HepG2 (cell line): ENCODE results near the gene FSD1. TPM values are rescaled to one million over a fixed set of nuclear protein-coding genes. Genes with fewer than 3 reads are reported as not detected.

ENCODE experiments used
- ATAC-seq: fragments of 200-7000 bp; cut with Tn5 transposase; 3 replicates; pipeline ENCODE4 v1.9.1; 2020; ENCODE audit warnings: mild to moderate bottlenecking, moderate library complexity
- BruUV-seq: library from RNA; stranded (reverse); fragments of 400-500 nt; replicated peaks from 2 replicates; lab custom pipeline; 2021; lab: Mats Ljungman, UMichigan
- CTCF ChIA-PET: fragments of 300-600 bp; formaldehyde crosslinking; extraction: SDS; loops from one replicate; lab custom pipeline; 2021; ENCODE audit warnings: low total read pairs, inconsistent platforms, low intra/inter-chr PET ratio; lab: Yijun Ruan, JAX
- POLR2A ChIA-PET: fragments of 350-600 bp; sonication (Branson Sonifier 250); formaldehyde crosslinking; loops from one replicate; lab custom pipeline; 2020; ENCODE audit warnings: antibody characterized with exemption, inconsistent platforms; lab: Yijun Ruan, JAX
- DNase-seq: peaks from one replicate; pipeline ENCODE4 v3.0.0-alpha.2; 2015; ENCODE audit warnings: low spot score
- FAIRE-seq: peaks from 3 replicates; lab custom pipeline; 2011; peaks lifted over from hg19 to GRCh38; lab: Jason Lieb, UNC
- H2AFZ ChIP-seq: one replicate; pipeline ENCODE4 v1.6.1; 2011; ENCODE audit warnings: low read length, inconsistent platforms
- H3K27ac ChIP-seq: fragments of 300-600 bp; 3 replicates; pipeline ENCODE4 v1.8.0; 2011; ENCODE audit warnings: mixed run types, mild to moderate bottlenecking, mixed read lengths, low read length, inconsistent platforms; ENCODE audit not compliant: insufficient read depth; ENCODE audit errors: extremely low read length
- H3K27me3 ChIP-seq, 2 experiments: fragments of 200-600 bp in 1 of 2; 2 replicates in 1 of 2; 3 replicates in 1 of 2; pipeline versions ENCODE4 v1.6.0 to v1.8.0; 2011; ENCODE audit warnings: low read length in 2 of 2, mild to moderate bottlenecking in 2 of 2, moderate library complexity in 2 of 2, inconsistent platforms in 1 of 2; ENCODE audit not compliant: insufficient read depth in 2 of 2, control insufficient read depth in 1 of 2
- H3K36me3 ChIP-seq, 2 experiments: fragments of 200-600 bp in 1 of 2; replicated peaks in 1 of 2; 2 replicates in 1 of 2; 3 replicates in 1 of 2; pipeline versions ENCODE4 v1.5.1 to v1.8.0; 2011; ENCODE audit warnings: low read length in 2 of 2, inconsistent platforms in 1 of 2; ENCODE audit not compliant: insufficient read depth in 2 of 2, control insufficient read depth in 1 of 2
- H3K4me1 ChIP-seq: 2 replicates; pipeline ENCODE4 v1.5.1; 2012; ENCODE audit warnings: low read length, inconsistent platforms; ENCODE audit not compliant: insufficient read depth
- H3K4me2 ChIP-seq: 2 replicates; pipeline ENCODE4 v1.6.0; 2011; ENCODE audit warnings: low read depth, low read length, inconsistent platforms
- H3K4me3 ChIP-seq, 3 experiments: fragments of 200-600 bp in 1 of 3; sonication (generic), shearing (Covaris generic) in 1 of 3; replicated peaks in 1 of 3; 2 replicates each; pipeline ENCODE4 v1.5.1; 2011 to 2016; ENCODE audit warnings: low read length in 3 of 3, inconsistent platforms in 2 of 3, low read depth in 2 of 3, mild to moderate bottlenecking in 2 of 3, control low read depth in 1 of 3, mixed read lengths in 1 of 3; ENCODE audit not compliant: insufficient read depth in 1 of 3
- H3K79me2 ChIP-seq: one replicate; pipeline ENCODE4 v1.6.1; 2011; ENCODE audit warnings: low read length, inconsistent platforms; ENCODE audit not compliant: insufficient read depth
- H3K9ac ChIP-seq: 2 replicates; pipeline ENCODE4 v1.6.0; 2011; ENCODE audit warnings: mild to moderate bottlenecking, low read depth, low read length, inconsistent platforms; ENCODE audit not compliant: insufficient read depth
- H3K9me3 ChIP-seq: 2 replicates; pipeline ENCODE4 v1.5.1; 2012; ENCODE audit warnings: mild to moderate bottlenecking, low read length
- H4K20me1 ChIP-seq: 2 replicates; pipeline ENCODE4 v1.6.0; 2011; ENCODE audit warnings: inconsistent platforms, mild to moderate bottlenecking, low read length, moderate library complexity; ENCODE audit not compliant: insufficient read depth
- HNF4A ChIP-seq: sonication (generic); formaldehyde crosslinking; IDR thresholded peaks from 2 replicates; pipeline ENCODE4 v1.4.0; 2020; ENCODE audit warnings: missing genetic modification reagents
- HNRNPL ChIP-seq: fragments of 200-400 bp; formaldehyde crosslinking; IDR thresholded peaks from 2 replicates; pipeline ENCODE4 v1.6.1; 2017; ENCODE audit warnings: mild to moderate bottlenecking, low read depth, low read length
- SMYD3 ChIP-seq: sonication (generic); formaldehyde crosslinking; IDR thresholded peaks from 2 replicates; pipeline ENCODE4 v1.8.1; 2023; ENCODE audit warnings: mild to moderate bottlenecking, missing genetic modification reagents
- TCF12 ChIP-seq, 2 experiments: fragments of 450-650 bp in 1 of 2; sonication (generic) in 1 of 2; formaldehyde crosslinking in 1 of 2; IDR thresholded peaks; 2 replicates each; pipeline versions ENCODE4 v1.6.1 to v1.8.0; 2017 to 2022; ENCODE audit warnings: antibody characterized with exemption in 1 of 2, mild to moderate bottlenecking in 1 of 2, missing genetic modification reagents in 1 of 2, moderate library complexity in 1 of 2
- ZBTB38 ChIP-seq: sonication (generic); formaldehyde crosslinking; IDR thresholded peaks from 2 replicates; pipeline ENCODE4 v1.5.1; 2020; ENCODE audit warnings: mild to moderate bottlenecking, missing genetic modification reagents
- ZKSCAN5 ChIP-seq: sonication (generic); formaldehyde crosslinking; IDR thresholded peaks from 2 replicates; pipeline ENCODE4 v1.5.1; 2020; ENCODE audit warnings: mild to moderate bottlenecking, missing genetic modification reagents
- ZNF737 ChIP-seq: sonication (generic); formaldehyde crosslinking; IDR thresholded peaks from 2 replicates; pipeline ENCODE4 v1.5.0; 2020; ENCODE audit warnings: missing genetic modification reagents, mild to moderate bottlenecking, borderline replicate concordance
- WGBS: methylation state at CpG from one replicate; pipeline ENCODE4 v1.1.6; 2017; ENCODE audit warnings: low lambda C conversion rate; 5-methylcytosine and 5-hydroxymethylcytosine counted together
- in situ Hi-C: cut with HindIII; loops from 2 replicates; pipeline ENCODE4 v1.10.0; 2017; ENCODE audit warnings: low pct_unique_long_range_greater_than_20kb; ENCODE audit not compliant: extremely low pct_ligation_motif_present
- intact Hi-C: fragments of 100-400 bp; cut with micrococcal nuclease; formaldehyde crosslinking; loops from one replicate; pipeline ENCODE4 v1.10.0; 2022; ENCODE audit not compliant: unreplicated experiment
- polyA plus RNA-seq, 8 experiments: library from polyadenylated mRNA; depleted of rRNA in 3 of 8; stranded (reverse) in 7 of 8; unstranded in 1 of 8; fragments of >200 nt; fragmentation: Illumina TruSeq in 4 of 8; extraction: Trizol in 4 of 8; gene quantifications; 2 replicates each; pipeline versions ENCODE4 v1.2.1 to v1.2.3, GENCODE V29; 2011 to 2016; ENCODE audit warnings: low read depth in 4 of 8, missing spikeins in 1 of 8, mixed read lengths in 1 of 8; ENCODE audit not compliant: insufficient read depth in 1 of 8
- total RNA-seq, 5 experiments: library from RNA; depleted of rRNA; stranded (reverse); fragments of >200 nt; fragmentation: Illumina TruSeq; extraction: Trizol; gene quantifications; 2 replicates each; pipeline ENCODE4 v1.2.3, GENCODE V29; 2016; ENCODE audit warnings: low read depth in 1 of 5
- TF ChIP-seq, protein P1 (sequence below): sonication (generic); formaldehyde crosslinking; IDR thresholded peaks from 2 replicates; pipeline ENCODE4 v1.4.0; 2020; ENCODE audit warnings: mild to moderate bottlenecking, missing genetic modification reagents, borderline replicate concordance
- TF ChIP-seq, protein P2 (sequence below): sonication (generic); formaldehyde crosslinking; conservative IDR thresholded peaks from 2 replicates; pipeline ENCODE4 v1.4.0; 2020; ENCODE audit warnings: mild to moderate bottlenecking, missing genetic modification reagents, moderate library complexity

FSD1 gene
- total and polyA plus RNA-seq, 2 of the 13 experiments (the other 11 are each of a cell fraction or from before 2014, with no cell fraction given), result 0.29 to 0.66 TPM

DNA sequence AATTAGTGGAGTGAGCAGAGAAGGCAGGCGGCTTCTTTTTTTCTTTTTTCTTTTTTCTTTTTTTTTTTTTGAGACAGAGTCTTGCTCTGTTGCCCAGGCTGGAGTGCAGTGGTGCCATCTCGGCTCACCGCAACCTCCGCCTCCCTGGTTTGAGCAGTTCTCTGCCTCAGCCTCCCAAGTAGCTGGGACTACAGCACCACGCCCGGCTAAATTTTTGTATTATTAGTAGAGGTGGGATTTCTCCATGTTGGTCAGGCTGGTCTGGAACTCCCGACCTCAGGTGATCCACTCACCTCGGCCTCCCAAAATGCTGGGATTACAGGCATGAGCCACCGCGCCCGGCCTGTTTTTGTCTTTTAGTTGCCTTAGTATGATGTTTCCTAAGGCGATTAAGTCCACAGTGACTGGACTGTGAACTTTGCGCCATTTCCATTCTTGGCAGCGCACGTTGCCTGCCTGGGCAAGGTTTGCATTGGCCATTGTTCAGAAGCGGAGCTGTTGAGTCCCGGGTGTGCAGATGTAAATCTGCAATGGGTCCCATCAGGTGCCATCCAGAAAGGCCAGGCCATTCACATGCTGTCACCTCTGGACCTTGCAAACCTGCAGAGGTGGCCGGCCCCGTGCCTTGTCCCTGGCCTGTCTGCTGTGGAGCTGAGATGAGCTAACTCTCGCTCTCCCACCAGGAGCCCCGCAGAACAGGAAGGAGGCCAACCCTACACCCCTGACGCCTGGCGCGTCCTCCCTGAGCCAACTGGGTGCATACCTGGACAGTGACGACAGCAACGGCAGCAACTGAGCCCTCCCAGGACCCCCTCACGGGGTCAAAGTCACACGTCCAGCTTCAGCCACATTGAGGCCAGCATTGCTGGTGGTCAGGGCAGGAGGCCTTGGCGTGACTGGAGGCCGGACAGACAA is 36.2 kb upstream of the FSD1 start:
- intact Hi-C loops (loop anchor here (1.0 to 5.0 kb wide), 4 partner anchors 43 to 134 kb away; partner anchors contain the start of genes CHAF1A, MPND and SH3GL1), in situ Hi-C loops (loop anchor here (5.0 kb wide), 1 partner anchor 84 kb away; no protein-coding TSS in a partner anchor)
- 73% methylated on average over 23 of the region's 30 CpGs for WGBS
- POLR2A ChIA-PET, result interaction anchor here (0.7 to 2.8 kb wide), 10 partner anchors 16 to 189 kb away, joined by 3 to 23 read pairs (median 5); partner anchors contain the start of genes MPND, STAP2, UBXN6 and YJU2
- Histone ChIP-seq H3K4me2 (no peak overlapping the region), H3K9ac (no peak overlapping the region), H3K4me1 (peaks cover 20% of the 10 kb centered on the region), H3K27ac (peak overlapping the region; percentile 73), H2AFZ (no peak overlapping the region), H3K27me3 (no peaks in the 10 kb centered on the region), H3K9me3 (no peaks in the 10 kb centered on the region), H3K79me2 (no peaks in the 10 kb centered on the region), H3K36me3 (peaks cover 7 to 11% of the 10 kb centered on the region in 2 experiments; a peak in 3 of 5 replicates), H3K4me3 (no peak overlapping the region), H4K20me1 (no peaks in the 10 kb centered on the region)
- TSS peak; percentile 61 for BruUV-seq
- CTCF ChIA-PET, result interaction anchor here (1.5 to 3.2 kb wide), 2 partner anchors 85 to 132 kb away, joined by 6 to 41 read pairs; partner anchors contain the start of gene SH3GL1
- peak; percentile 39 for ATAC-seq
- peak; percentile 69 for DNase-seq
- no peak for FAIRE-seq
- TF ChIP-seq HNF4A (CRISPR knock-in tag) (peak; percentile 72), SMYD3 (CRISPR knock-in tag) (no peak), TCF12 (IDR thresholded peaks at IDR 0.05) (no peak), TCF12 (CRISPR knock-in tag; IDR thresholded peaks at IDR 0.05) (no peak), HNRNPL (0 out of 2 replicates have a peak, but pooled peaks have one; percentile 26), ZKSCAN5 (no peak), ZNF737 (CRISPR knock-in tag) (no peak), ZBTB38 (CRISPR knock-in tag) (peak; percentile 16; the same call in 1 of the 2 replicates)
- TF ChIP-seq, protein P1, sequence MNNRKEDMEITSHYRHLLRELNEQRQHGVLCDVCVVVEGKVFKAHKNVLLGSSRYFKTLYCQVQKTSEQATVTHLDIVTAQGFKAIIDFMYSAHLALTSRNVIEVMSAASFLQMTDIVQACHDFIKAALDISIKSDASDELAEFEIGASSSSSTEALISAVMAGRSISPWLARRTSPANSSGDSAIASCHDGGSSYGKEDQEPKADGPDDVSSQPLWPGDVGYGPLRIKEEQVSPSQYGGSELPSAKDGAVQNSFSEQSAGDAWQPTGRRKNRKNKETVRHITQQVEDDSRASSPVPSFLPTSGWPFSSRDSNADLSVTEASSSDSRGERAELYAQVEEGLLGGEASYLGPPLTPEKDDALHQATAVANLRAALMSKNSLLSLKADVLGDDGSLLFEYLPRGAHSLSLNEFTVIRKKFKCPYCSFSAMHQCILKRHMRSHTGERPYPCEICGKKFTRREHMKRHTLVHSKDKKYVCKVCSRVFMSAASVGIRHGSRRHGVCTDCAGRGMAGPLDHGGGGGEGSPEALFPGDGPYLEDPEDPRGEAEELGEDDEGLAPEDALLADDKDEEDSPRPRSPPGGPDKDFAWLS (CRISPR knock-in tag), result no peak
- TF ChIP-seq, protein P2, sequence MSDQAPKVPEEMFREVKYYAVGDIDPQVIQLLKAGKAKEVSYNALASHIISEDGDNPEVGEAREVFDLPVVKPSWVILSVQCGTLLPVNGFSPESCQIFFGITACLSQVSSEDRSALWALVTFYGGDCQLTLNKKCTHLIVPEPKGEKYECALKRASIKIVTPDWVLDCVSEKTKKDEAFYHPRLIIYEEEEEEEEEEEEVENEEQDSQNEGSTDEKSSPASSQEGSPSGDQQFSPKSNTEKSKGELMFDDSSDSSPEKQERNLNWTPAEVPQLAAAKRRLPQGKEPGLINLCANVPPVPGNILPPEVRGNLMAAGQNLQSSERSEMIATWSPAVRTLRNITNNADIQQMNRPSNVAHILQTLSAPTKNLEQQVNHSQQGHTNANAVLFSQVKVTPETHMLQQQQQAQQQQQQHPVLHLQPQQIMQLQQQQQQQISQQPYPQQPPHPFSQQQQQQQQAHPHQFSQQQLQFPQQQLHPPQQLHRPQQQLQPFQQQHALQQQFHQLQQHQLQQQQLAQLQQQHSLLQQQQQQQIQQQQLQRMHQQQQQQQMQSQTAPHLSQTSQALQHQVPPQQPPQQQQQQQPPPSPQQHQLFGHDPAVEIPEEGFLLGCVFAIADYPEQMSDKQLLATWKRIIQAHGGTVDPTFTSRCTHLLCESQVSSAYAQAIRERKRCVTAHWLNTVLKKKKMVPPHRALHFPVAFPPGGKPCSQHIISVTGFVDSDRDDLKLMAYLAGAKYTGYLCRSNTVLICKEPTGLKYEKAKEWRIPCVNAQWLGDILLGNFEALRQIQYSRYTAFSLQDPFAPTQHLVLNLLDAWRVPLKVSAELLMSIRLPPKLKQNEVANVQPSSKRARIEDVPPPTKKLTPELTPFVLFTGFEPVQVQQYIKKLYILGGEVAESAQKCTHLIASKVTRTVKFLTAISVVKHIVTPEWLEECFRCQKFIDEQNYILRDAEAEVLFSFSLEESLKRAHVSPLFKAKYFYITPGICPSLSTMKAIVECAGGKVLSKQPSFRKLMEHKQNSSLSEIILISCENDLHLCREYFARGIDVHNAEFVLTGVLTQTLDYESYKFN, result 0 out of 2 replicates have a peak, but pooled peaks have one; percentile 27
